ENCODE results near the gene MSH2.

GRCh38 chr2:47437287-47437686, 34.3 kb downstream of the MSH2 start:
- TF ChIP-seq EZH2 (IDR thresholded peaks at IDR 0.05): no peak
- TF ChIP-seq POLR2AphosphoS5 (IDR thresholded peaks at IDR 0.05; ENCODE audit: borderline replicate concordance, low read depth, low read length): no peak

Measured in SK-N-MC (cell line).